Stimulated activated naive B cell treated with anti-CD40 and anti-IgM and Interleukin-4, amounts not matched to agents 10 μg/mL and 1 μg/mL and 100 μg/mL, for 72 hours (primary cell): ENCODE measurements around the gene KHDC1.
"Not testable (repeated sequence)": the region's sequence is repeated elsewhere in the genome, so short reads cannot be mapped to it uniquely, and the experiment has no call there.

Source experiments
- ATAC-seq, 2 donors: fragments of 150-1000 bp; cut with Tn5 transposase; replicated peaks; 2 replicates each; pipeline ENCODE4 v1.10.0; 2021; ENCODE audit warnings: moderate library complexity in 1 of 2
- DNase-seq: peaks from one replicate; pipeline ENCODE4 v3.0.0; 2021
- H3K27ac Mint-ChIP-seq: one replicate; pipeline ENCODE4 v1.8.0; 2022; ENCODE audit warnings: mild to moderate bottlenecking, mixed read lengths
- H3K27me3 Mint-ChIP-seq, 2 donors: one replicate each; pipeline ENCODE4 v1.8.0; 2022; ENCODE audit warnings: mixed read lengths in 2 of 2
- H3K36me3 Mint-ChIP-seq, 2 donors: one replicate each; pipeline ENCODE4 v1.8.0; 2022; ENCODE audit warnings: mixed read lengths in 2 of 2, mild to moderate bottlenecking in 1 of 2
- H3K4me1 Mint-ChIP-seq, 2 donors: one replicate each; pipeline ENCODE4 v1.8.0; 2022; ENCODE audit warnings: mixed read lengths in 2 of 2, mild to moderate bottlenecking in 1 of 2
- H3K4me3 Mint-ChIP-seq, 2 donors: one replicate each; pipeline ENCODE4 v1.8.0; 2022; ENCODE audit warnings: mild to moderate bottlenecking in 2 of 2, mixed read lengths in 2 of 2, moderate library complexity in 1 of 2
- H3K9me3 Mint-ChIP-seq, 2 donors: one replicate each; pipeline ENCODE4 v1.8.0; 2022; ENCODE audit warnings: mixed read lengths in 2 of 2, mild to moderate bottlenecking in 1 of 2

The KHDC1 gene

GRCh38 chr6:73281684-73282083 lies 18.7 kb upstream of the KHDC1 start:
- not testable (repeated sequence) for DNase-seq, H3K27me3 Mint-ChIP-seq, H3K27ac Mint-ChIP-seq, H3K4me3 Mint-ChIP-seq, H3K36me3 Mint-ChIP-seq, H3K9me3 Mint-ChIP-seq, H3K4me1 Mint-ChIP-seq, ATAC-seq

GRCh38 chr6:73269296-73269695 lies 6.3 kb upstream of the KHDC1 start:
- DNase-seq, H3K9me3 Mint-ChIP-seq, H3K4me3 Mint-ChIP-seq, H3K27me3 Mint-ChIP-seq, H3K27ac Mint-ChIP-seq, ATAC-seq: not testable (repeated sequence)
- Mint-ChIP-seq H3K36me3 (peaks cover 19 to 27% of the 10 kb centered on the region in 2 donors), H3K4me1 (peaks cover 11 to 17% of the 10 kb centered on the region in 2 donors)

- Mint-ChIP-seq H3K36me3 (peaks cover 18 to 25% of the 10 kb centered on the region in 2 donors), H3K4me1 (peaks cover 14 to 21% of the 10 kb centered on the region in 2 donors)
- ATAC-seq, H3K27ac Mint-ChIP-seq, H3K27me3 Mint-ChIP-seq, H3K9me3 Mint-ChIP-seq, DNase-seq, H3K4me3 Mint-ChIP-seq: not testable (repeated sequence)
Measured at GRCh38 chr6:73268896-73269295, 5.9 kb upstream of the KHDC1 start.

GRCh38 chr6:73264446-73264845 lies 1.4 kb upstream of the KHDC1 start:
- DNase-seq = no peak
- Mint-ChIP-seq H3K9me3 (no peaks in the 10 kb centered on the region), H3K27me3 (no peaks in the 10 kb centered on the region), H3K36me3 (peaks cover 16 to 23% of the 10 kb centered on the region in 2 donors), H3K4me1 (peaks cover 21 to 39% of the 10 kb centered on the region in 2 donors), H3K4me3 (peak overlapping the region in 1 of 2 donors; percentile 90), H3K27ac (no peak overlapping the region)
- ATAC-seq = no peak

- Mint-ChIP-seq H3K27ac (peak overlapping the region; percentile 62), H3K36me3 (peaks cover 13 to 20% of the 10 kb centered on the region in 2 donors), H3K4me1 (peaks cover 21 to 39% of the 10 kb centered on the region in 2 donors), H3K9me3 (no peaks in the 10 kb centered on the region), H3K4me3 (peak overlapping the region; percentile 90), H3K27me3 (no peaks in the 10 kb centered on the region)
- ATAC-seq = peak; percentile 10 to 15
- DNase-seq = no peak
Measured at GRCh38 chr6:73263570-73263909, 544 bp upstream of the KHDC1 start.

- H3K36me3 Mint-ChIP-seq = no peaks in the 10 kb centered on the region
- peaks cover 6 to 16% of the 10 kb centered on the region in 2 donors for H3K4me1 Mint-ChIP-seq
- no peak for ATAC-seq
- no peak for DNase-seq
- H3K4me3 Mint-ChIP-seq = no peak overlapping the region
- no peaks in the 10 kb centered on the region for H3K27me3 Mint-ChIP-seq
- no peak overlapping the region for H3K27ac Mint-ChIP-seq
- H3K9me3 Mint-ChIP-seq = no peaks in the 10 kb centered on the region
Measured at GRCh38 chr6:73258721-73259120, 4.3 kb downstream of the KHDC1 start.

GRCh38 chr6:73254323-73254722 lies 8.7 kb downstream of the KHDC1 start:
- ATAC-seq, H3K4me1 Mint-ChIP-seq, H3K36me3 Mint-ChIP-seq, H3K27ac Mint-ChIP-seq, H3K9me3 Mint-ChIP-seq, H3K4me3 Mint-ChIP-seq, H3K27me3 Mint-ChIP-seq, DNase-seq: not testable (repeated sequence)

- Mint-ChIP-seq H3K9me3 (no peaks in the 10 kb centered on the region), H3K36me3 (no peaks in the 10 kb centered on the region), H3K27ac (no peak overlapping the region), H3K27me3 (no peaks in the 10 kb centered on the region), H3K4me3 (no peak overlapping the region), H3K4me1 (no peaks in the 10 kb centered on the region)
- ATAC-seq (no peak), DNase-seq (no peak)
Measured at GRCh38 chr6:73252703-73253102, 10.3 kb downstream of the KHDC1 start.

- Mint-ChIP-seq H3K9me3 (no peaks in the 10 kb centered on the region), H3K27me3 (no peaks in the 10 kb centered on the region), H3K27ac (no peak overlapping the region), H3K4me1 (no peaks in the 10 kb centered on the region), H3K4me3 (no peak overlapping the region), H3K36me3 (no peaks in the 10 kb centered on the region)
- ATAC-seq (no peak), DNase-seq (no peak)
Measured at GRCh38 chr6:73250016-73250415, 13.0 kb downstream of the KHDC1 start.

GRCh38 chr6:73248192-73248903 lies 14.6 kb downstream of the KHDC1 start:
- no peaks in the 10 kb centered on the region for H3K4me1 Mint-ChIP-seq
- no peak overlapping the region for H3K4me3 Mint-ChIP-seq
- no peaks in the 10 kb centered on the region for H3K9me3 Mint-ChIP-seq
- no peaks in the 10 kb centered on the region for H3K27me3 Mint-ChIP-seq
- no peak overlapping the region for H3K27ac Mint-ChIP-seq
- ATAC-seq (no peak), DNase-seq (no peak)
- no peaks in the 10 kb centered on the region for H3K36me3 Mint-ChIP-seq

- no peaks in the 10 kb centered on the region for H3K4me1 Mint-ChIP-seq
- no peak overlapping the region for H3K27ac Mint-ChIP-seq
- no peak for DNase-seq
- H3K36me3 Mint-ChIP-seq = no peaks in the 10 kb centered on the region
- no peaks in the 10 kb centered on the region for H3K9me3 Mint-ChIP-seq
- no peaks in the 10 kb centered on the region for H3K27me3 Mint-ChIP-seq
- no peak overlapping the region for H3K4me3 Mint-ChIP-seq
- ATAC-seq = no peak
Measured at GRCh38 chr6:73242001-73242400, 21.0 kb downstream of the KHDC1 start.

GRCh38 chr6:73240730-73241129 lies 22.3 kb downstream of the KHDC1 start:
- no peaks in the 10 kb centered on the region for H3K27me3 Mint-ChIP-seq
- no peaks in the 10 kb centered on the region for H3K9me3 Mint-ChIP-seq
- no peak overlapping the region for H3K4me3 Mint-ChIP-seq
- DNase-seq (no peak), ATAC-seq (no peak)
- H3K4me1 Mint-ChIP-seq = no peaks in the 10 kb centered on the region
- no peaks in the 10 kb centered on the region for H3K36me3 Mint-ChIP-seq
- no peak overlapping the region for H3K27ac Mint-ChIP-seq

GRCh38 chr6:73236144-73236750 lies 26.7 kb downstream of the KHDC1 start:
- no peaks in the 10 kb centered on the region for H3K36me3 Mint-ChIP-seq
- H3K9me3 Mint-ChIP-seq = no peaks in the 10 kb centered on the region
- peaks cover 3 to 4% of the 10 kb centered on the region in 2 donors for H3K4me1 Mint-ChIP-seq
- no peak overlapping the region for H3K4me3 Mint-ChIP-seq
- H3K27me3 Mint-ChIP-seq = no peaks in the 10 kb centered on the region
- DNase-seq (no peak), ATAC-seq (no peak)
- H3K27ac Mint-ChIP-seq = no peak overlapping the region

- H3K9me3 Mint-ChIP-seq = no peaks in the 10 kb centered on the region
- no peak overlapping the region for H3K27ac Mint-ChIP-seq
- ATAC-seq (no peak), DNase-seq (no peak)
- H3K4me1 Mint-ChIP-seq = peaks cover 3 to 4% of the 10 kb centered on the region in 2 donors
- no peak overlapping the region for H3K4me3 Mint-ChIP-seq
- no peaks in the 10 kb centered on the region for H3K36me3 Mint-ChIP-seq
- no peaks in the 10 kb centered on the region for H3K27me3 Mint-ChIP-seq
Measured at GRCh38 chr6:73234733-73235132, 28.3 kb downstream of the KHDC1 start.

GRCh38 chr6:73233971-73234370 lies 29.0 kb downstream of the KHDC1 start:
- not testable (repeated sequence) for ATAC-seq, DNase-seq, H3K27ac Mint-ChIP-seq

More at GRCh38 chr6:73233971-73234370, 29.0 kb downstream of the KHDC1 start:
- not testable (repeated sequence) for H3K4me3 Mint-ChIP-seq, H3K36me3 Mint-ChIP-seq, H3K9me3 Mint-ChIP-seq, H3K4me1 Mint-ChIP-seq, H3K27me3 Mint-ChIP-seq
